Stimulated activated CD8-positive, alpha-beta memory T cell treated with anti-CD3 and anti-CD28 coated beads, Interleukin-15, amount 100 ng/mL, for 48 hours (primary cell): ENCODE results near the gene KCTD17.

Experiments used
- DNase-seq, 2 donors: peaks; one replicate each; pipeline ENCODE4 v3.0.0-alpha.2; 2020; ENCODE audit warnings: low read depth in 2 of 2

The KCTD17 gene

GRCh38 chr22:37079158-37079557 is 27.6 kb downstream of the KCTD17 start:
- DNase-seq: no peak

- peak; percentile 67 to 82 for DNase-seq
These were observed 28.2 kb downstream of the KCTD17 start for GRCh38 chr22:37079668-37080171.

- no peak for DNase-seq
These were observed 28.9 kb downstream of the KCTD17 start for GRCh38 chr22:37080438-37080837.

GRCh38 chr22:37080838-37081237 is 29.3 kb downstream of the KCTD17 start:
- no peak for DNase-seq

GRCh38 chr22:37082251-37082873 is 30.8 kb downstream of the KCTD17 start:
- DNase-seq: peak in 1 of 2 donors; percentile 56

GRCh38 chr22:37083914-37084313 is 32.4 kb downstream of the KCTD17 start:
- no peak for DNase-seq

- DNase-seq: no peak
These were observed 32.8 kb downstream of the KCTD17 start for GRCh38 chr22:37084385-37084784.

- DNase-seq: no peak
These were observed 34.6 kb downstream of the KCTD17 start for GRCh38 chr22:37086184-37086583.

GRCh38 chr22:37088108-37088605 is 36.6 kb downstream of the KCTD17 start:
- peak in 1 of 2 donors; percentile 50 for DNase-seq

GRCh38 chr22:37088750-37089408 is 37.3 kb downstream of the KCTD17 start:
- no peak for DNase-seq

- DNase-seq: no peak
These were observed 37.9 kb downstream of the KCTD17 start for GRCh38 chr22:37089434-37089833.

- DNase-seq: no peak
These were observed 39.6 kb downstream of the KCTD17 start for GRCh38 chr22:37090920-37091695.

- no peak for DNase-seq
These were observed 40.5 kb downstream of the KCTD17 start for GRCh38 chr22:37091994-37092393.

GRCh38 chr22:37092997-37093396 is 41.5 kb downstream of the KCTD17 start:
- no peak for DNase-seq

- no peak for DNase-seq
These were observed 42.7 kb downstream of the KCTD17 start for GRCh38 chr22:37094239-37094638.

- DNase-seq: peak; percentile 53 to 69
These were observed 43.6 kb downstream of the KCTD17 start for GRCh38 chr22:37095113-37095512.

- DNase-seq: no peak
These were observed 45.8 kb downstream of the KCTD17 start for GRCh38 chr22:37097346-37097745.

GRCh38 chr22:37098976-37099591 is 47.5 kb downstream of the KCTD17 start:
- no peak for DNase-seq

- no peak for DNase-seq
These were observed 49.1 kb downstream of the KCTD17 start for GRCh38 chr22:37100589-37101127.

- no peak for DNase-seq
These were observed 49.9 kb downstream of the KCTD17 start for GRCh38 chr22:37101311-37102066.

- no peak for DNase-seq
These were observed 51.6 kb downstream of the KCTD17 start for GRCh38 chr22:37103151-37103550.
